ENCODE results near the gene ZCWPW1.
"Not testable (repeated sequence)": the region's sequence is repeated elsewhere in the genome, so short reads cannot be mapped to it uniquely, and the experiment has no call there.

The ZCWPW1 gene

DNA sequence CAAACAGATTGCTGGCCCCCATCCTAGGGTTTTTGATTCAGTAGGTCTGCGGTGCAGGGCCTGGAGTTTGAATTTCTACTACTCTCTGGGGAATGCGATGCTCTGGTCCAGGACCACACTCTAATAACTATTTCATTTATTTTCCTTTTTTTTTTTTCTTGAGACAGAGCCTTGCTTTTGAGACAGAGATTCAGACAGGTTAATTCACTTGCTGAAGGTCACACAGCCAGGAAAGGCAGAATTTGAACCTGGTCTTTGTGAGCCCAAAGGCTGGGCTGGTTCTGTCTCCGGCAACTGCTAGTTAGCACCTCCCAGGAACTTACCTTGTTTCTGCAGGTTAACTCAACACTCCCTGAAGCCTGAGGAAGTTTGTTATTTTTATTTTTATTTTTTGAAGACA lies 24.0 kb upstream of the ZCWPW1 start:
- no peak overlapping the region for H3K27ac ChIP-seq (ENCODE audit: low read length)
- TF ChIP-seq, protein P1, sequence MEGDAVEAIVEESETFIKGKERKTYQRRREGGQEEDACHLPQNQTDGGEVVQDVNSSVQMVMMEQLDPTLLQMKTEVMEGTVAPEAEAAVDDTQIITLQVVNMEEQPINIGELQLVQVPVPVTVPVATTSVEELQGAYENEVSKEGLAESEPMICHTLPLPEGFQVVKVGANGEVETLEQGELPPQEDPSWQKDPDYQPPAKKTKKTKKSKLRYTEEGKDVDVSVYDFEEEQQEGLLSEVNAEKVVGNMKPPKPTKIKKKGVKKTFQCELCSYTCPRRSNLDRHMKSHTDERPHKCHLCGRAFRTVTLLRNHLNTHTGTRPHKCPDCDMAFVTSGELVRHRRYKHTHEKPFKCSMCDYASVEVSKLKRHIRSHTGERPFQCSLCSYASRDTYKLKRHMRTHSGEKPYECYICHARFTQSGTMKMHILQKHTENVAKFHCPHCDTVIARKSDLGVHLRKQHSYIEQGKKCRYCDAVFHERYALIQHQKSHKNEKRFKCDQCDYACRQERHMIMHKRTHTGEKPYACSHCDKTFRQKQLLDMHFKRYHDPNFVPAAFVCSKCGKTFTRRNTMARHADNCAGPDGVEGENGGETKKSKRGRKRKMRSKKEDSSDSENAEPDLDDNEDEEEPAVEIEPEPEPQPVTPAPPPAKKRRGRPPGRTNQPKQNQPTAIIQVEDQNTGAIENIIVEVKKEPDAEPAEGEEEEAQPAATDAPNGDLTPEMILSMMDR (IDR thresholded peaks at IDR 0.05; ENCODE audit: low read depth, low read length) = no peak
- TF ChIP-seq EZH2phosphoT487 (IDR thresholded peaks at IDR 0.05; ENCODE audit: low read depth) = no peak
- no peak overlapping the region for H3K4me2 ChIP-seq (ENCODE audit: low read length)
- no peaks in the 10 kb centered on the region for H3K36me3 ChIP-seq (replicated peaks; ENCODE audit: low read depth, low read length)
- no peaks in the 10 kb centered on the region for H3K9me3 ChIP-seq (ENCODE audit: insufficient read depth, low read length)
- H3K27me3 ChIP-seq (ENCODE audit: low read depth, low read length) = no peaks in the 10 kb centered on the region
- no peak overlapping the region for H3K9ac ChIP-seq (ENCODE audit: low read length)
- H3K4me1 ChIP-seq (ENCODE audit: low read length) = peaks cover 4% of the 10 kb centered on the region; the same call in 1 of the 2 replicates
- H4K20me1 ChIP-seq (ENCODE audit: insufficient read depth, low read length) = no peaks in the 10 kb centered on the region
- H3K4me3 ChIP-seq (ENCODE audit: low read length) = no peak overlapping the region
- no peaks in the 10 kb centered on the region for H3K79me2 ChIP-seq (ENCODE audit: low read length)
- H2AFZ ChIP-seq (ENCODE audit: low read depth, low read length) = no peak overlapping the region

DNA sequence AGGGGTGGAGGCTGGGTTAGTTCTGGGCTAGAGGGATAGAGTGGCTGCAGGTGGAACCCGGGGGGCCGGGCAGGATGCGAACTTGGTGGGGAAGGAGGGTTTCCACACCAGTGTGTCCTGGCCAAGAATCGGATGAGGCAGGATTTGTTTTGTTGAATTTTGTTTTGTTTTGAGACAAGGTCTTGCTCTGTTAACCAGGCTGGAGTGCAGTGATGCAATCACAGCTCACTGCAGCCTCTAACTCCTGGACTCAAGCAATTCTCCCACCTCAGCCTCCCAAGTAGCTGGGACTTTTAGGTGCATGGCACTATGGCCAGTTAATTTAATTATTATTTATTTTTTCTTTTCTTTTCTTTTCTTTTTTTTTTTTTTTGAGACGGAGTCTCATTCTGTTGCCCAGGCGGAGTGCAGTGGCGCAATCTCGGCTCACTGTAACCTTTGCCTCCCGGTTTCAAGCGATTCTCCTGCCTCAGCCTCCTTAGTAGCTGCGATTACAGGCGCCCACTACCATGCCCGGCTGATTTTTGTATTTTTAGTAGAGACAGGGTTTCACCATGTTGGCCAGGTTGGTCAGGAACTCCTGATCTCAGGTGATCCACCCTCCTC lies 20.8 kb upstream of the ZCWPW1 start:
- Histone ChIP-seq H3K4me2 (ENCODE audit: low read length) (no peak overlapping the region), H3K36me3 (replicated peaks; ENCODE audit: low read depth, low read length) (no peaks in the 10 kb centered on the region), H3K9ac (ENCODE audit: low read length) (no peak overlapping the region), H3K4me1 (ENCODE audit: low read length) (peaks cover 11% of the 10 kb centered on the region), H2AFZ (ENCODE audit: low read depth, low read length) (no peak overlapping the region), H3K27me3 (ENCODE audit: low read depth, low read length) (no peaks in the 10 kb centered on the region), H3K27ac (ENCODE audit: low read length) (no peak overlapping the region), H3K9me3 (ENCODE audit: insufficient read depth, low read length) (no peaks in the 10 kb centered on the region), H4K20me1 (ENCODE audit: insufficient read depth, low read length) (no peaks in the 10 kb centered on the region), H3K79me2 (ENCODE audit: low read length) (no peaks in the 10 kb centered on the region), H3K4me3 (ENCODE audit: low read length) (no peak overlapping the region)
- no peak for TF ChIP-seq EZH2phosphoT487 (IDR thresholded peaks at IDR 0.05; ENCODE audit: low read depth)
- TF ChIP-seq, protein P1 (IDR thresholded peaks at IDR 0.05; ENCODE audit: low read depth, low read length) = no peak

DNA sequence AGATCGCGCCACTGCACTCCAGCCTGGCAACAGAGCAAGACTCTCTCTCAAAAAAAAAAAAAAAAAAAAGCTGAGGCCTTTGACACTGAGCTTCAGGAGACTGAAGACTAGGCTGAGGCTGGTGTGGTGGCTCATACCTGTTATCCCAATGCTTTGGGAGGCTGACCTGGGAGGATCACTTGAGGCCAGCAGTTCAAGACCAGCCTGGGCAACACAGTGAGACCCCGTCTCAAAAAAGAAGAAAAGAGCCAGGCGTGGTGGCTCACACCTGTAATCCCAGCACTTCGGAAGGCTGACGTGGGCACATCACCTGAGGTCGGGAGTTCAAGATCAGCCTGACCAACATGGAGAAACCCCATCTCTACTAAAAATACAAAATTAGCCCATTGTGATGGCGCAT lies 18.9 kb upstream of the ZCWPW1 start:
- not testable (repeated sequence) for H3K4me3 ChIP-seq (ENCODE audit: low read length); H3K79me2 ChIP-seq (ENCODE audit: low read length); H2AFZ ChIP-seq (ENCODE audit: low read depth, low read length); H3K27ac ChIP-seq (ENCODE audit: low read length); H4K20me1 ChIP-seq (ENCODE audit: insufficient read depth, low read length); H3K9me3 ChIP-seq (ENCODE audit: insufficient read depth, low read length); H3K4me2 ChIP-seq (ENCODE audit: low read length); H3K27me3 ChIP-seq (ENCODE audit: low read depth, low read length); H3K9ac ChIP-seq (ENCODE audit: low read length); H3K36me3 ChIP-seq (replicated peaks; ENCODE audit: low read depth, low read length)
- peaks cover 11% of the 10 kb centered on the region for H3K4me1 ChIP-seq (ENCODE audit: low read length)

DNA sequence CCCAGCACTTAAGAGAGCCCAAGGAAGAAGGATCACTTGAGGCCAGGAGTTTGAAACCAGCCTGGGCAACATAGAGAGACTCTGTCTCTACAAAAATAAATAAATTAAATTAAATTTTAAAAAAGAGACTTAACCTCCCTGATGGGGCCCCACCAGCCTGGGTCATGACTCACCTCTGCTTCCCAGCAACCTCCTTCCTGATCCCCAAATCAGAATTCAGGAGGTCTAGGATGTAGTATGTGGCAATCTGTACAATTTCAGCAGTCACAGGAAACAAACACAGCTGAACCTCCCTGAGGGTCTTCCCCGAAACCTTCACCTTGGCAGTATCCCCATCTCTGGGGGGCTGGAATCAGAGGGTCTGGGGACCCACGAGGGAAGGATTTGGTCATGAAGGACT lies 17.5 kb upstream of the ZCWPW1 start:
- no peaks in the 10 kb centered on the region for H3K36me3 ChIP-seq (replicated peaks; ENCODE audit: low read depth, low read length)
- H3K4me1 ChIP-seq (ENCODE audit: low read length) = peaks cover 11% of the 10 kb centered on the region
- TF ChIP-seq, protein P1 (IDR thresholded peaks at IDR 0.05; ENCODE audit: low read depth, low read length) = no peak
- TF ChIP-seq EZH2phosphoT487 (IDR thresholded peaks at IDR 0.05; ENCODE audit: low read depth) = no peak
- no peaks in the 10 kb centered on the region for H4K20me1 ChIP-seq (ENCODE audit: insufficient read depth, low read length)
- no peaks in the 10 kb centered on the region for H3K27me3 ChIP-seq (ENCODE audit: low read depth, low read length)
- H3K4me2 ChIP-seq (ENCODE audit: low read length) = no peak overlapping the region
- H3K9me3 ChIP-seq (ENCODE audit: insufficient read depth, low read length) = no peaks in the 10 kb centered on the region
- no peak overlapping the region for H3K9ac ChIP-seq (ENCODE audit: low read length)
- no peak overlapping the region for H3K27ac ChIP-seq (ENCODE audit: low read length)
- H3K4me3 ChIP-seq (ENCODE audit: low read length) = no peak overlapping the region
- no peaks in the 10 kb centered on the region for H3K79me2 ChIP-seq (ENCODE audit: low read length)
- H2AFZ ChIP-seq (ENCODE audit: low read depth, low read length) = no peak overlapping the region
